Measurements from ENCODE around the gene RRP1B.
A peak's percentile ranks its signal among the peaks of the same experiment; 100 is the strongest.
"Not testable (repeated sequence)": the region's sequence is repeated elsewhere in the genome, so short reads cannot be mapped to it uniquely, and the experiment has no call there.

RRP1B gene, protein sequence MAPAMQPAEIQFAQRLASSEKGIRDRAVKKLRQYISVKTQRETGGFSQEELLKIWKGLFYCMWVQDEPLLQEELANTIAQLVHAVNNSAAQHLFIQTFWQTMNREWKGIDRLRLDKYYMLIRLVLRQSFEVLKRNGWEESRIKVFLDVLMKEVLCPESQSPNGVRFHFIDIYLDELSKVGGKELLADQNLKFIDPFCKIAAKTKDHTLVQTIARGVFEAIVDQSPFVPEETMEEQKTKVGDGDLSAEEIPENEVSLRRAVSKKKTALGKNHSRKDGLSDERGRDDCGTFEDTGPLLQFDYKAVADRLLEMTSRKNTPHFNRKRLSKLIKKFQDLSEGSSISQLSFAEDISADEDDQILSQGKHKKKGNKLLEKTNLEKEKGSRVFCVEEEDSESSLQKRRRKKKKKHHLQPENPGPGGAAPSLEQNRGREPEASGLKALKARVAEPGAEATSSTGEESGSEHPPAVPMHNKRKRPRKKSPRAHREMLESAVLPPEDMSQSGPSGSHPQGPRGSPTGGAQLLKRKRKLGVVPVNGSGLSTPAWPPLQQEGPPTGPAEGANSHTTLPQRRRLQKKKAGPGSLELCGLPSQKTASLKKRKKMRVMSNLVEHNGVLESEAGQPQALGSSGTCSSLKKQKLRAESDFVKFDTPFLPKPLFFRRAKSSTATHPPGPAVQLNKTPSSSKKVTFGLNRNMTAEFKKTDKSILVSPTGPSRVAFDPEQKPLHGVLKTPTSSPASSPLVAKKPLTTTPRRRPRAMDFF

DNA sequence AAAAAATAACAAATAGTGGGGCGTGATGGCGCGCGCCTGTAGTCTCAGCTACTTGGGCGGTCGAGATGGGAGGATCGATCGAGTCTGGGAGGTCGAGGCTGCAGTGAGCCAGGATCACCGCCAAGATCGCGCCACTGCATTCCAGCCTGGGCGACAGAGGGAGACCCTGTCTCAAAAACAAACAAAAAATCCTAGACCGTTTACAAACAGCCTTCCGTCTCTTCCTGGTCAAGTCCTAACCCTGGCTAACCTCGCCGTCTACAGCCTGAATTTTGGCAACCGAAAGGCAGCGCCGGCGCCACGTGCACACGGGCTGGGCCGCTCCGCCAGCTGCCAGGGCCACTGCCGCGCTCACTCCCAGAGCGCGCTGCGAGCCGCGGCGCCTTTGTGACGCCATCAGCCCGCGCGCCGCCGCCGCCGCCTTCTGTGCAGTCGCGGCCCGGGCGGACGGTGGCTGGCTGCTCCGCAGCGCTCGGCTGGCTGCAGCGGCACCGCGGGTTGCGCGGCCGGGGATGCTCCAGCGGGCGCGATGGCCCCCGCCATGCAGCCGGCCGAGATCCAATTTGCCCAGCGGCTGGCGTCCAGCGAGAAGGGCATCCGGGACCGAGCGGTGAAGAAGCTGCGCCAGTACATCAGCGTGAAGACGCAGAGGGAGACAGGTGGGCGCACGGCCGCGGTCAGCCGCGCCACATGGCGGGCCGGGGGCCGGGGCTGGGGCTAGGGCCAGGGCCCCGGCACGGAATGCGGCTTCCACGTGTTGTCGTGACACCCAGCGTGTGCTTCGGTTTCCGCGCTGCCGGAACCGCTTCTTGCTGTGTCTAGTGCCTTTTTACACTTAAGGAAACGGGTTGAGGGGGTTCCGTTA lies at the start of gene RRP1B, which contains the start of gene HSF2BP:
RRP1B (plus strand) TSS at position 425 of the 865 bp plus-strand sequence; CDS start at position 530, 105 bp downstream.
HSF2BP (minus strand) TSS at position 353 of the 865 bp plus-strand sequence. CDS start 1,392 bp downstream, outside the sequence.
- H3K4me3 ChIP-seq (replicated peaks; ENCODE audit: low read depth, low read length): peak within 1 kb of the TSS; percentile 65
- H3K27me3 ChIP-seq (replicated peaks; ENCODE audit: control insufficient read depth, insufficient read depth, low read length): no peaks in the 10 kb centered on the region
- peak; percentile 89 for DNase-seq (ENCODE audit: extremely low read depth, insufficient read length)
- peaks cover 3% of the 10 kb centered on the region for H3K36me3 ChIP-seq (ENCODE audit: control insufficient read depth, insufficient read depth, low read length)
- TF ChIP-seq, protein P1, sequence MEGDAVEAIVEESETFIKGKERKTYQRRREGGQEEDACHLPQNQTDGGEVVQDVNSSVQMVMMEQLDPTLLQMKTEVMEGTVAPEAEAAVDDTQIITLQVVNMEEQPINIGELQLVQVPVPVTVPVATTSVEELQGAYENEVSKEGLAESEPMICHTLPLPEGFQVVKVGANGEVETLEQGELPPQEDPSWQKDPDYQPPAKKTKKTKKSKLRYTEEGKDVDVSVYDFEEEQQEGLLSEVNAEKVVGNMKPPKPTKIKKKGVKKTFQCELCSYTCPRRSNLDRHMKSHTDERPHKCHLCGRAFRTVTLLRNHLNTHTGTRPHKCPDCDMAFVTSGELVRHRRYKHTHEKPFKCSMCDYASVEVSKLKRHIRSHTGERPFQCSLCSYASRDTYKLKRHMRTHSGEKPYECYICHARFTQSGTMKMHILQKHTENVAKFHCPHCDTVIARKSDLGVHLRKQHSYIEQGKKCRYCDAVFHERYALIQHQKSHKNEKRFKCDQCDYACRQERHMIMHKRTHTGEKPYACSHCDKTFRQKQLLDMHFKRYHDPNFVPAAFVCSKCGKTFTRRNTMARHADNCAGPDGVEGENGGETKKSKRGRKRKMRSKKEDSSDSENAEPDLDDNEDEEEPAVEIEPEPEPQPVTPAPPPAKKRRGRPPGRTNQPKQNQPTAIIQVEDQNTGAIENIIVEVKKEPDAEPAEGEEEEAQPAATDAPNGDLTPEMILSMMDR (IDR thresholded peaks at IDR 0.05; ENCODE audit: insufficient read depth, low read length, poor library complexity, severe bottlenecking): no peak

DNA sequence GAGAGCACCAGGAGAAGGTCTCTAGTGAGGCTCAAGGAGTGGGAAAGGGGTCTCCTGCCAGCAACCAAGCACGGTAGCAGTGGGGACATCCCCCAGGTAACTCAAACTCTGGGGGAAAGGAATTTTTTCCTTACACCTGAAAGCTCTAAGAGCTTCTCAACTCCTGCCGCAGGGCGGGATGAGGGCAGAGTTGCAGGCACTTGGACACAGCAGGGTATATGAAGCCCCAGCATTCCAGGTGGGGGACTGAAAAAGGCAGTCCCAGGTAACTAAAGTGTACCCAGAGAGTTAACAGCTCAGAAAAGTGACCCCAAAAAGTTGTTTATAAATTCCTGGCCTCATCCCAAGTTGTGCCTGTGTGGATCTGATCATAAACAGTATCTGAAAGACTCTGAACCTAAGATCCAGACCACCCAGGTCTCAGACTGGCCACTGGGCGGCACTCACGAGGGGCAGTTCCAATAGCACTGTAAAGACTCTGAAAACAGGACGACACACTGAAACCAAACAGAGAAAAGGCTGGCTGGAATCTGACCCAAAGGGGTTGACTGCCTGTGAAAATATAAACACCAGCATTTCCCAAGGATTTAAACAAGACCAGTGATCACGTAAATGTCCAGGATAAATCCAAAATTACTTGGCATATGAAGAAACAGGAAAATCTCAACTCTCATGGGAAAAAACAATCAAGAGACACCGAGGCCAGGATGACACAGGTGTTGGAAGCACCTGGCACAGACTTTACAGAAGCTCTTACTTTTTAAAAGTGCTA lies 47.6 kb upstream of the RRP1B start:
- no peak overlapping the region for H3K4me3 ChIP-seq (replicated peaks; ENCODE audit: low read depth, low read length)
- H3K36me3 ChIP-seq (ENCODE audit: control insufficient read depth, insufficient read depth, low read length): no peaks in the 10 kb centered on the region
- DNase-seq (ENCODE audit: extremely low read depth, insufficient read length): no peak
- TF ChIP-seq, protein P1 (IDR thresholded peaks at IDR 0.05; ENCODE audit: insufficient read depth, low read length, poor library complexity, severe bottlenecking): peak; percentile 94
- no peaks in the 10 kb centered on the region for H3K27me3 ChIP-seq (replicated peaks; ENCODE audit: control insufficient read depth, insufficient read depth, low read length)

DNA sequence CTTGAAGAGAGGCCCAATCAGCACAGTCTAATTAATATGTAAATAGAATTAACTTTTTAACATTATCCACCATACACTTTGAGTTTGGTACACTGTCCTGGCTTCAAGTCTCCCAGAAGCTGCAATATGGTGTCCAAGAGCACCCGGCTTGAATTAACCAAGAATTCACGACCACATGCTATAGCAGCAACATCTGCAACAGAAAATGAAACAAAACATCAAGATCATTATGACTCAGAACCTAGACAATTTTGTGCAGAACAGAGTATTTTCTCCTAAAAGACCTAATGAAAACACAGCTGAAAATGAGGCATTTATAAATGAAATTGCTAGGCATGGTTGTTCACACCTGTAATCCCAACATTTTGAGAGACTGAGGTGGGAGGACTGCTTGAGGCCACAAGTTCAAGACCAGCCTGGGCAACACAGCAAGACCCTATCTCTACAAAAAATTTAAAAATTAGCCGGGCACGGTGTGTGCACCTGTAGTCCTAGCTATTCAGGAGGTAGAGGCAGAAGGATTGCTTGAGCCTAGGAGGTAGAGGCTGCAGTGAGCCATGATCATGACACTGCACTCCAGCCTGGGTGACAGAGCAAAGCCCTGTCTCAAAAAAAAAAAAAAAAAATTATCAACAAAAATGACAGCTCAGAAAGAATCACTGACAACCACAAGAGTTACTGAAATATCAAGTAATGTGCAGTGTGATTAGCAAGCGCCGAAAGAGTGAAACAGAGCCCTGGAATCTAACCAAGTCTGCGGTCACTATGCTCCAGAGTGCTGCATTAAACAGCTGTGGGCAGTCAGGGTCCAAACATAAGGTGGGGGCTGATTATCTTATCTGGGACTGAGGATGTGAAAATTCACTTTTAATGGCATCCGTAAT lies 45.4 kb upstream of the RRP1B start:
- DNase-seq (ENCODE audit: extremely low read depth, insufficient read length): peak; percentile 29

DNA sequence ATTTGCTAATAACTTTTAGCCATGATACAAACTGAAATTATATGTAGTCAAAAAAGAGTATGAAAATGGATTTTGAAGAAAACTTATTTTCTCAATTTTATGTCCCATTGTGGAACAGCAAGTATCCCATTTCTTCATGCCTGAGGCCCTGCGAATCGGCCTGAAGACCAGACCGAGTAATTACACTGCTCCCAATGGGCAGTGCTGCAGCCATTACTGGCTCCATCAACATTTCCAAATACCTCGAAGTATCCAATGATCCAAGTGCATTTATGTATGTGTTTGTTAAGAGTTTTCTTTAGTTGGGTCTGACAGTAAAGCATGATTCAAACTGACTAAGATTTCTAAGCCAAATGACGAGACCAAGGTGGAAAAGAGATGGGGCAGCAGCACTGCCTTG lies 44.5 kb upstream of the RRP1B start:
- Histone ChIP-seq H3K4me3 (replicated peaks; ENCODE audit: low read depth, low read length) (no peak overlapping the region), H3K36me3 (ENCODE audit: control insufficient read depth, insufficient read depth, low read length) (no peaks in the 10 kb centered on the region), H3K27me3 (replicated peaks; ENCODE audit: control insufficient read depth, insufficient read depth, low read length) (no peaks in the 10 kb centered on the region)
- TF ChIP-seq, protein P1 (IDR thresholded peaks at IDR 0.05; ENCODE audit: insufficient read depth, low read length, poor library complexity, severe bottlenecking): no peak
- no peak for DNase-seq (ENCODE audit: extremely low read depth, insufficient read length)

More for the DNA sequence above, 45.4 kb upstream of the RRP1B start:
- H3K4me3 ChIP-seq (replicated peaks; ENCODE audit: low read depth, low read length): no peak overlapping the region
- no peaks in the 10 kb centered on the region for H3K36me3 ChIP-seq (ENCODE audit: control insufficient read depth, insufficient read depth, low read length)
- TF ChIP-seq, protein P1 (IDR thresholded peaks at IDR 0.05; ENCODE audit: insufficient read depth, low read length, poor library complexity, severe bottlenecking): no peak
- no peaks in the 10 kb centered on the region for H3K27me3 ChIP-seq (replicated peaks; ENCODE audit: control insufficient read depth, insufficient read depth, low read length)

DNA sequence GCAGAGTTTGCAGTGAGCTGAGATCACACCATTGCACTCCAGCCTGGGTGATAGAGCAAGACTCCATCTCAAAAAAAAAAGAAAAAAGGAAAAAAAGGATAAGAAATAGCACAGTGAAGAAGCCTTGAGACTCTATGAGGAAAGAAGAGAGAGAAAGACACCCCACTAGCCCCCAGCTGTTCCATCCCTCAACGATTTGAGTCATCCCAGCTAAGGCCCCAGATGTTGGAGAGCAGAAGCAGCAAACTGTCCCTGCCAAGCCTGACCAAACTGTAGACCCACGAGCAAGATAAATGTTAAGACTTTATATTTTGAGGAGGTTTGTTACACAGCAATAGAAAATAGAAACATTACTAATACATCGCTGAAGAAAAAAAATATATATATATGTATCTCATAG lies 42.5 kb upstream of the RRP1B start:
- H3K4me3 ChIP-seq (replicated peaks; ENCODE audit: low read depth, low read length); DNase-seq (ENCODE audit: extremely low read depth, insufficient read length): not testable (repeated sequence)

More for the DNA sequence above, 42.5 kb upstream of the RRP1B start:
- H3K27me3 ChIP-seq (replicated peaks; ENCODE audit: control insufficient read depth, insufficient read depth, low read length); H3K36me3 ChIP-seq (ENCODE audit: control insufficient read depth, insufficient read depth, low read length): not testable (repeated sequence)

All from GM06990 (cell line).